GM06990 (cell line): ENCODE results near the gene VCP.

Experiments
- DNase-seq: peaks from one replicate; pipeline ENCODE4 v3.0.0-alpha.2; 2011; ENCODE audit not compliant: insufficient read length; ENCODE audit errors: extremely low read depth
- H3K27me3 ChIP-seq: replicated peaks from 2 replicates; pipeline ENCODE4 v1.6.0; 2011; ENCODE audit warnings: low read length; ENCODE audit not compliant: control insufficient read depth, insufficient read depth
- H3K36me3 ChIP-seq: 2 replicates; pipeline ENCODE4 v1.5.1; 2011; ENCODE audit warnings: low read length; ENCODE audit not compliant: control insufficient read depth, insufficient read depth
- H3K4me3 ChIP-seq: replicated peaks from 2 replicates; pipeline ENCODE4 v1.5.1; 2011; ENCODE audit warnings: low read depth, mild to moderate bottlenecking, control low read depth, low read length
- CTCF ChIP-seq: IDR thresholded peaks from 2 replicates; pipeline ENCODE4 v1.5.1; 2011; ENCODE audit warnings: low read length, control low read depth, mild to moderate bottlenecking, inconsistent platforms; ENCODE audit not compliant: insufficient read depth, poor library complexity, severe bottlenecking

The VCP gene

GRCh38 chr9:35104586-35104985 lies 32.2 kb upstream of the VCP start:
- TF ChIP-seq CTCF: no peak
- DNase-seq: no peak
- no peak overlapping the region for H3K4me3 ChIP-seq
- H3K36me3 ChIP-seq: peaks cover 20% of the 10 kb centered on the region
- no peaks in the 10 kb centered on the region for H3K27me3 ChIP-seq

- H3K36me3 ChIP-seq: peaks cover 21% of the 10 kb centered on the region
- TF ChIP-seq CTCF: no peak
Observed at GRCh38 chr9:35103660-35104191, 31.3 kb upstream of the VCP start.

GRCh38 chr9:35102769-35103659 lies 30.6 kb upstream of the VCP start, which contains the start of gene STOML2:
TSS of gene STOML2 (minus strand) at chr9:35103131. CDS start at chr9:35103094, 37 bp downstream.
- Histone ChIP-seq H3K4me3 (peak within 1 kb of the TSS; percentile 92), H3K27me3 (no peaks in the 10 kb centered on the region), H3K36me3 (peaks cover 21% of the 10 kb centered on the region)
- no peak for TF ChIP-seq CTCF
- DNase-seq: peak; percentile 87

More at GRCh38 chr9:35103660-35104191, 31.3 kb upstream of the VCP start:
- H3K4me3 ChIP-seq: no peak overlapping the region; the same call in 1 of the 2 replicates
- no peaks in the 10 kb centered on the region for H3K27me3 ChIP-seq
- no peak for DNase-seq

GRCh38 chr9:35102465-35102768 lies 30.0 kb upstream of the VCP start:
- TF ChIP-seq CTCF: no peak
- H3K4me3 ChIP-seq: peak overlapping the region; percentile 92
- peak; percentile 32 for DNase-seq
- H3K36me3 ChIP-seq: peaks cover 21% of the 10 kb centered on the region
- no peaks in the 10 kb centered on the region for H3K27me3 ChIP-seq

GRCh38 chr9:35097573-35097972 lies 25.1 kb upstream of the VCP start:
- no peak for TF ChIP-seq CTCF
- H3K27me3 ChIP-seq: no peaks in the 10 kb centered on the region
- peaks cover 19% of the 10 kb centered on the region for H3K36me3 ChIP-seq
- no peak for DNase-seq
- H3K4me3 ChIP-seq: no peak overlapping the region
